Subcutaneous abdominal adipose tissue (tissue), 5 donors: ENCODE data around the gene DEFB131A.
"Not testable (repeated sequence)": the region's sequence is repeated elsewhere in the genome, so short reads cannot be mapped to it uniquely, and the experiment has no call there.

Experiments used
- H3K27ac ChIP-seq: one replicate; pipeline ENCODE4 v1.7.0; 2013; ENCODE audit warnings: low read depth, mild to moderate bottlenecking, inconsistent platforms, low read length, moderate library complexity
- H3K27me3 ChIP-seq, 5 donors: one replicate each; pipeline ENCODE4 v1.7.0; 2013; ENCODE audit warnings: low read length in 5 of 5, inconsistent platforms in 1 of 5; ENCODE audit not compliant: control insufficient read depth in 5 of 5, insufficient read depth in 4 of 5
- H3K36me3 ChIP-seq, 5 donors: one replicate each; pipeline ENCODE4 v1.7.0; 2013; ENCODE audit warnings: low read length in 5 of 5; ENCODE audit not compliant: control insufficient read depth in 5 of 5, insufficient read depth in 5 of 5
- H3K4me1 ChIP-seq, 5 donors: one replicate each; pipeline ENCODE4 v1.7.0; 2013; ENCODE audit warnings: low read length in 5 of 5, mild to moderate bottlenecking in 3 of 5, moderate library complexity in 1 of 5; ENCODE audit not compliant: control insufficient read depth in 5 of 5, insufficient read depth in 5 of 5
- H3K4me3 ChIP-seq, 5 donors: one replicate each; pipeline ENCODE4 v1.7.0; 2013; ENCODE audit warnings: low read length in 5 of 5, low read depth in 1 of 5
- H3K9ac ChIP-seq, 5 donors: one replicate each; pipeline ENCODE4 v1.7.0; 2013; ENCODE audit warnings: low read length in 5 of 5, mild to moderate bottlenecking in 4 of 5, moderate library complexity in 3 of 5
- H3K9me3 ChIP-seq, 5 donors: one replicate each; pipeline ENCODE4 v1.7.0; 2013; ENCODE audit warnings: low read length in 5 of 5; ENCODE audit not compliant: control insufficient read depth in 5 of 5
- donor health status: healthy.
- donor health status: healthy.
- donor health status: healthy.
- donor health status: healthy.
- donor health status: healthy.

Gene DEFB131A

GRCh38 chr4:9493589-9493988 is 49.4 kb downstream of the DEFB131A start:
- H3K9ac ChIP-seq, H3K27ac ChIP-seq, H3K4me1 ChIP-seq, H3K27me3 ChIP-seq, H3K9me3 ChIP-seq, H3K4me3 ChIP-seq, H3K36me3 ChIP-seq: not testable (repeated sequence)

- not testable (repeated sequence) for H3K27me3 ChIP-seq
These were observed 50.2 kb downstream of the DEFB131A start for GRCh38 chr4:9494256-9495035.

GRCh38 chr4:9495443-9495842 is 51.2 kb downstream of the DEFB131A start:
- H3K4me3 ChIP-seq, H3K27ac ChIP-seq, H3K36me3 ChIP-seq, H3K9me3 ChIP-seq, H3K27me3 ChIP-seq, H3K4me1 ChIP-seq, H3K9ac ChIP-seq: not testable (repeated sequence)

More at GRCh38 chr4:9494256-9495035, 50.2 kb downstream of the DEFB131A start:
- not testable (repeated sequence) for H3K27ac ChIP-seq, H3K9me3 ChIP-seq, H3K9ac ChIP-seq, H3K36me3 ChIP-seq, H3K4me1 ChIP-seq, H3K4me3 ChIP-seq

- H3K9ac ChIP-seq, H3K4me3 ChIP-seq, H3K4me1 ChIP-seq, H3K9me3 ChIP-seq, H3K36me3 ChIP-seq, H3K27ac ChIP-seq, H3K27me3 ChIP-seq: not testable (repeated sequence)
These were observed 53.6 kb downstream of the DEFB131A start for GRCh38 chr4:9497575-9498467.

GRCh38 chr4:9498468-9499040 is 54.3 kb downstream of the DEFB131A start:
- not testable (repeated sequence) for H3K27ac ChIP-seq, H3K36me3 ChIP-seq, H3K4me1 ChIP-seq, H3K9me3 ChIP-seq, H3K27me3 ChIP-seq, H3K4me3 ChIP-seq, H3K9ac ChIP-seq

GRCh38 chr4:9499974-9500487 is 55.8 kb downstream of the DEFB131A start:
- not testable (repeated sequence) for H3K4me1 ChIP-seq, H3K27me3 ChIP-seq, H3K36me3 ChIP-seq

More at GRCh38 chr4:9499974-9500487, 55.8 kb downstream of the DEFB131A start:
- H3K9ac ChIP-seq, H3K4me3 ChIP-seq, H3K27ac ChIP-seq, H3K9me3 ChIP-seq: not testable (repeated sequence)
